HG03439 (cell line): ENCODE measurements around the gene OTOGL.

Source experiments
- ATAC-seq: cut with Tn5 transposase; IDR thresholded peaks from one replicate; pipeline ENCODE4 v1.9.1; 2021; ENCODE audit warnings: mild to moderate bottlenecking, moderate library complexity; ENCODE audit not compliant: unreplicated experiment

OTOGL gene

GRCh38 chr12:80099259-80099658, at the start of gene OTOGL:
Gene OTOGL, plus strand, starts transcription at chr12:80099537. Its CDS starts 109,895 bp downstream, at chr12:80209432.
- no peak for ATAC-seq

- ATAC-seq, result no peak
Measured at GRCh38 chr12:80050236-80050635, 49.1 kb upstream of the OTOGL start.

- no peak for ATAC-seq
Measured at GRCh38 chr12:80053051-80053790, 46.1 kb upstream of the OTOGL start.

- no peak for ATAC-seq
Measured at GRCh38 chr12:80056232-80056631, 43.1 kb upstream of the OTOGL start.

GRCh38 chr12:80056845-80057244, 42.5 kb upstream of the OTOGL start:
- no peak for ATAC-seq

- ATAC-seq, result no peak
Measured at GRCh38 chr12:80058586-80058985, 40.8 kb upstream of the OTOGL start.

- ATAC-seq, result no peak
Measured at GRCh38 chr12:80059102-80059501, 40.2 kb upstream of the OTOGL start.

- ATAC-seq, result no peak
Measured at GRCh38 chr12:80059875-80060274, 39.5 kb upstream of the OTOGL start.

GRCh38 chr12:80064269-80064668, 35.1 kb upstream of the OTOGL start:
- no peak for ATAC-seq

GRCh38 chr12:80064951-80065350, 34.4 kb upstream of the OTOGL start:
- no peak for ATAC-seq

GRCh38 chr12:80068173-80068572, 31.2 kb upstream of the OTOGL start:
- no peak for ATAC-seq

- ATAC-seq, result peak; percentile 51
Measured at GRCh38 chr12:80083892-80084614, 15.3 kb upstream of the OTOGL start.

GRCh38 chr12:80086025-80086424, 13.3 kb upstream of the OTOGL start:
- no peak for ATAC-seq

- peak; percentile 59 for ATAC-seq
Measured at GRCh38 chr12:80087486-80088213, 11.7 kb upstream of the OTOGL start.

GRCh38 chr12:80100591-80100990, 1.3 kb downstream of the OTOGL start:
- ATAC-seq, result no peak

- no peak for ATAC-seq
Measured at GRCh38 chr12:80101126-80101525, 1.8 kb downstream of the OTOGL start.

- no peak for ATAC-seq
Measured at GRCh38 chr12:80107221-80107620, 7.9 kb downstream of the OTOGL start.

- no peak for ATAC-seq
Measured at GRCh38 chr12:80116735-80117134, 17.4 kb downstream of the OTOGL start.

- ATAC-seq, result no peak
Measured at GRCh38 chr12:80118565-80119324, 19.4 kb downstream of the OTOGL start.

- ATAC-seq, result no peak
Measured at GRCh38 chr12:80120994-80121393, 21.7 kb downstream of the OTOGL start.

GRCh38 chr12:80121661-80122060, 22.3 kb downstream of the OTOGL start:
- ATAC-seq, result no peak
